Measurements from ENCODE around the gene MACROD2. TPM values are rescaled to one million over a fixed set of nuclear protein-coding genes. Genes with fewer than 3 reads are reported as not detected.
"Not testable (repeated sequence)": the region's sequence is repeated elsewhere in the genome, so short reads cannot be mapped to it uniquely, and the experiment has no call there.

Gene MACROD2
- total RNA-seq, 1 donor = 1.7 TPM

- Histone ChIP-seq H3K27me3 (ENCODE audit: insufficient read depth, low read length) (no peaks in the 10 kb centered on the region), H3K4me3 (ENCODE audit: low read length) (no peak overlapping the region), H3K9me3 (ENCODE audit: low read depth, low read length) (no peaks in the 10 kb centered on the region), H3K4me1 (ENCODE audit: insufficient read depth, low read length) (no peaks in the 10 kb centered on the region)
Observed at GRCh38 chr20:15977758-15978157, 1982.4 kb downstream of the MACROD2 start.

GRCh38 chr20:15985494-15986368 is 1990.4 kb downstream of the MACROD2 start:
- not testable (repeated sequence) for H3K4me1 ChIP-seq (ENCODE audit: insufficient read depth, low read length); H3K27me3 ChIP-seq (ENCODE audit: insufficient read depth, low read length); H3K4me3 ChIP-seq (ENCODE audit: low read length); H3K9me3 ChIP-seq (ENCODE audit: low read depth, low read length)

GRCh38 chr20:15986690-15987089 is 1991.4 kb downstream of the MACROD2 start:
- H3K4me3 ChIP-seq (ENCODE audit: low read length) = no peak overlapping the region
- no peaks in the 10 kb centered on the region for H3K4me1 ChIP-seq (ENCODE audit: insufficient read depth, low read length)
- H3K27me3 ChIP-seq (ENCODE audit: insufficient read depth, low read length) = no peaks in the 10 kb centered on the region
- no peaks in the 10 kb centered on the region for H3K9me3 ChIP-seq (ENCODE audit: low read depth, low read length)

GRCh38 chr20:15991279-15991678 is 1996.0 kb downstream of the MACROD2 start:
- Histone ChIP-seq H3K9me3 (ENCODE audit: low read depth, low read length) (no peaks in the 10 kb centered on the region), H3K4me3 (ENCODE audit: low read length) (no peak overlapping the region), H3K4me1 (ENCODE audit: insufficient read depth, low read length) (no peaks in the 10 kb centered on the region), H3K27me3 (ENCODE audit: insufficient read depth, low read length) (no peaks in the 10 kb centered on the region)

- no peak overlapping the region for H3K4me3 ChIP-seq (ENCODE audit: low read length)
- peaks cover 10% of the 10 kb centered on the region for H3K9me3 ChIP-seq (ENCODE audit: low read depth, low read length)
- no peaks in the 10 kb centered on the region for H3K27me3 ChIP-seq (ENCODE audit: insufficient read depth, low read length)
- H3K4me1 ChIP-seq (ENCODE audit: insufficient read depth, low read length) = no peaks in the 10 kb centered on the region
Observed at GRCh38 chr20:15992564-15992963, 1997.2 kb downstream of the MACROD2 start.

GRCh38 chr20:16000112-16000511 is 2004.8 kb downstream of the MACROD2 start:
- peaks cover 27% of the 10 kb centered on the region for H3K9me3 ChIP-seq (ENCODE audit: low read depth, low read length)
- no peaks in the 10 kb centered on the region for H3K4me1 ChIP-seq (ENCODE audit: insufficient read depth, low read length)
- H3K4me3 ChIP-seq (ENCODE audit: low read length) = no peak overlapping the region
- H3K27me3 ChIP-seq (ENCODE audit: insufficient read depth, low read length) = no peaks in the 10 kb centered on the region

- no peak overlapping the region for H3K4me3 ChIP-seq (ENCODE audit: low read length)
- H3K27me3 ChIP-seq (ENCODE audit: insufficient read depth, low read length) = no peaks in the 10 kb centered on the region
- H3K4me1 ChIP-seq (ENCODE audit: insufficient read depth, low read length) = no peaks in the 10 kb centered on the region
- H3K9me3 ChIP-seq (ENCODE audit: low read depth, low read length) = peaks cover 27% of the 10 kb centered on the region
Observed at GRCh38 chr20:16001286-16001685, 2006.0 kb downstream of the MACROD2 start.

- peaks cover 9% of the 10 kb centered on the region for H3K9me3 ChIP-seq (ENCODE audit: low read depth, low read length)
- H3K27me3 ChIP-seq (ENCODE audit: insufficient read depth, low read length) = no peaks in the 10 kb centered on the region
- no peak overlapping the region for H3K4me3 ChIP-seq (ENCODE audit: low read length)
Observed at GRCh38 chr20:16003310-16003709, 2008.0 kb downstream of the MACROD2 start.

GRCh38 chr20:16004108-16004854 is 2009.0 kb downstream of the MACROD2 start:
- Histone ChIP-seq H3K4me3 (ENCODE audit: low read length) (no peak overlapping the region), H3K9me3 (ENCODE audit: low read depth, low read length) (peaks cover 5% of the 10 kb centered on the region), H3K27me3 (ENCODE audit: insufficient read depth, low read length) (no peaks in the 10 kb centered on the region), H3K4me1 (ENCODE audit: insufficient read depth, low read length) (no peaks in the 10 kb centered on the region)

More at GRCh38 chr20:16003310-16003709, 2008.0 kb downstream of the MACROD2 start:
- H3K4me1 ChIP-seq (ENCODE audit: insufficient read depth, low read length) = no peaks in the 10 kb centered on the region

- Histone ChIP-seq H3K9me3 (ENCODE audit: low read depth, low read length) (no peaks in the 10 kb centered on the region), H3K4me1 (ENCODE audit: insufficient read depth, low read length) (no peaks in the 10 kb centered on the region), H3K4me3 (ENCODE audit: low read length) (no peak overlapping the region), H3K27me3 (ENCODE audit: insufficient read depth, low read length) (no peaks in the 10 kb centered on the region)
Observed at GRCh38 chr20:16005021-16005914, 2010.0 kb downstream of the MACROD2 start.

- Histone ChIP-seq H3K9me3 (ENCODE audit: low read depth, low read length) (no peaks in the 10 kb centered on the region), H3K27me3 (ENCODE audit: insufficient read depth, low read length) (no peaks in the 10 kb centered on the region), H3K4me3 (ENCODE audit: low read length) (no peak overlapping the region), H3K4me1 (ENCODE audit: insufficient read depth, low read length) (no peaks in the 10 kb centered on the region)
Observed at GRCh38 chr20:16005915-16006493, 2010.7 kb downstream of the MACROD2 start.

- Histone ChIP-seq H3K4me1 (ENCODE audit: insufficient read depth, low read length) (no peaks in the 10 kb centered on the region), H3K9me3 (ENCODE audit: low read depth, low read length) (no peaks in the 10 kb centered on the region), H3K4me3 (ENCODE audit: low read length) (no peak overlapping the region), H3K27me3 (ENCODE audit: insufficient read depth, low read length) (no peaks in the 10 kb centered on the region)
Observed at GRCh38 chr20:16007164-16007563, 2011.8 kb downstream of the MACROD2 start.

GRCh38 chr20:16007962-16008361 is 2012.6 kb downstream of the MACROD2 start:
- no peaks in the 10 kb centered on the region for H3K4me1 ChIP-seq (ENCODE audit: insufficient read depth, low read length)
- no peaks in the 10 kb centered on the region for H3K9me3 ChIP-seq (ENCODE audit: low read depth, low read length)
- no peak overlapping the region for H3K4me3 ChIP-seq (ENCODE audit: low read length)
- no peaks in the 10 kb centered on the region for H3K27me3 ChIP-seq (ENCODE audit: insufficient read depth, low read length)

- Histone ChIP-seq H3K4me1 (ENCODE audit: insufficient read depth, low read length) (no peaks in the 10 kb centered on the region), H3K4me3 (ENCODE audit: low read length) (no peak overlapping the region), H3K9me3 (ENCODE audit: low read depth, low read length) (no peaks in the 10 kb centered on the region), H3K27me3 (ENCODE audit: insufficient read depth, low read length) (no peaks in the 10 kb centered on the region)
Observed at GRCh38 chr20:16011056-16011455, 2015.7 kb downstream of the MACROD2 start.
